SK-N-SH treated with all-trans-retinoic acid at 6 μM for 48 hours (cell line): ENCODE results near the gene NAA60.

ENCODE experiments used
- ATAC-seq: fragments of 200-7000 bp; cut with Tn5 transposase; 3 replicates; pipeline ENCODE4 v1.9.1; 2020; ENCODE audit warnings: mild to moderate bottlenecking, moderate library complexity
- ARNTL ChIP-seq: fragments of 450-650 bp; formaldehyde crosslinking; IDR thresholded peaks from 2 replicates; pipeline ENCODE4 v1.5.0; 2020; ENCODE audit warnings: low read depth, mild to moderate bottlenecking, moderate library complexity, borderline replicate concordance
- BACH2 ChIP-seq: fragments of 250-450 bp; sonication (Bioruptor Pico); IDR thresholded peaks from 2 replicates; pipeline ENCODE4 v1.9.0; 2021; ENCODE audit warnings: mild to moderate bottlenecking, borderline replicate concordance
- CREB5 ChIP-seq: fragments of 250-450 bp; sonication (Bioruptor Pico); IDR thresholded peaks from 2 replicates; pipeline ENCODE4 v1.5.1; 2020; ENCODE audit warnings: low read depth, mild to moderate bottlenecking, moderate library complexity
- CSDC2 ChIP-seq: fragments of 250-450 bp; sonication (Bioruptor Pico); IDR thresholded peaks from 2 replicates; pipeline ENCODE4 v1.5.0; 2020; ENCODE audit warnings: mild to moderate bottlenecking, moderate library complexity
- ESRRG ChIP-seq: fragments of 250-450 bp; sonication (Bioruptor Pico); IDR thresholded peaks from 2 replicates; pipeline ENCODE4 v1.6.1; 2021; ENCODE audit warnings: mild to moderate bottlenecking
- GLIS3 ChIP-seq: fragments of 250-450 bp; sonication (Bioruptor Pico); IDR thresholded peaks from 2 replicates; pipeline ENCODE4 v1.5.0; 2020; ENCODE audit warnings: mild to moderate bottlenecking, moderate library complexity
- ISL1 ChIP-seq: fragments of 250-450 bp; sonication (Bioruptor Pico); IDR thresholded peaks from 2 replicates; pipeline ENCODE4 v2.1.2; 2022; ENCODE audit warnings: mild to moderate bottlenecking, moderate library complexity
- PATZ1 ChIP-seq: fragments of 250-450 bp; sonication (Bioruptor Pico); IDR thresholded peaks from 2 replicates; pipeline ENCODE4 v1.8.0; 2020; ENCODE audit warnings: mild to moderate bottlenecking, moderate library complexity, borderline replicate concordance
- PPARA ChIP-seq: fragments of 250-450 bp; sonication (Bioruptor Pico); IDR thresholded peaks from 2 replicates; pipeline ENCODE4 v1.5.0; 2020; ENCODE audit warnings: mild to moderate bottlenecking, borderline replicate concordance
- RARB ChIP-seq: fragments of 250-450 bp; sonication (Bioruptor Pico); IDR thresholded peaks from 2 replicates; pipeline ENCODE4 v1.8.0; 2021; ENCODE audit warnings: mild to moderate bottlenecking, moderate library complexity
- SNAI2 ChIP-seq: fragments of 250-450 bp; sonication (Bioruptor Pico); IDR thresholded peaks from 2 replicates; pipeline ENCODE4 v1.5.0; 2020; ENCODE audit warnings: mild to moderate bottlenecking, moderate library complexity
- TCF4 ChIP-seq: fragments of 250-450 bp; sonication (Bioruptor Pico); IDR thresholded peaks from 2 replicates; pipeline ENCODE4 v1.8.0; 2021; ENCODE audit warnings: mild to moderate bottlenecking, moderate library complexity, borderline replicate concordance
- TOX ChIP-seq: fragments of 250-450 bp; sonication (Bioruptor Pico); IDR thresholded peaks from 2 replicates; pipeline ENCODE4 v1.8.0; 2021; ENCODE audit warnings: mild to moderate bottlenecking, moderate library complexity, borderline replicate concordance
- TSHZ2 ChIP-seq: fragments of 250-450 bp; sonication (Bioruptor Pico); IDR thresholded peaks from 2 replicates; pipeline ENCODE4 v1.5.0; 2020; ENCODE audit warnings: mild to moderate bottlenecking, moderate library complexity
- ZC3H10 ChIP-seq: fragments of 250-450 bp; sonication (Bioruptor Pico); IDR thresholded peaks from 2 replicates; pipeline ENCODE4 v1.5.1; 2021; ENCODE audit warnings: mild to moderate bottlenecking, moderate library complexity
- ZFP3 ChIP-seq: fragments of 250-450 bp; sonication (Bioruptor Pico); IDR thresholded peaks from 2 replicates; pipeline ENCODE4 v1.5.0; 2020; ENCODE audit warnings: mild to moderate bottlenecking, moderate library complexity
- ZFP30 ChIP-seq: fragments of 450-650 bp; formaldehyde crosslinking; IDR thresholded peaks from 2 replicates; pipeline ENCODE4 v1.5.0; 2022; ENCODE audit warnings: mild to moderate bottlenecking, moderate library complexity
- ZNF565 ChIP-seq: fragments of 450-650 bp; formaldehyde crosslinking; conservative IDR thresholded peaks from 2 replicates; pipeline ENCODE4 v1.5.0; 2020; ENCODE audit warnings: low read depth, mild to moderate bottlenecking, moderate library complexity
- ZNF70 ChIP-seq: fragments of 450-650 bp; formaldehyde crosslinking; IDR thresholded peaks from 2 replicates; pipeline ENCODE4 v1.5.0; 2020; ENCODE audit warnings: mild to moderate bottlenecking, moderate library complexity
- ZNF8 ChIP-seq: fragments of 450-650 bp; formaldehyde crosslinking; IDR thresholded peaks from 2 replicates; pipeline ENCODE4 v1.5.0; 2020; ENCODE audit warnings: mild to moderate bottlenecking, moderate library complexity
- TF ChIP-seq, protein P1 (sequence below): fragments of 250-450 bp; sonication (Bioruptor Pico); IDR thresholded peaks from 2 replicates; pipeline ENCODE4 v1.5.1; 2021; ENCODE audit warnings: mild to moderate bottlenecking, moderate library complexity

NAA60 gene

GRCh38 chr16:3528406-3528805 lies 84.9 kb downstream of the NAA60 start:
- TF ChIP-seq ZNF70 (CRISPR knock-in tag) (no peak), ISL1 (CRISPR knock-in tag) (no peak), TCF4 (CRISPR knock-in tag) (no peak), ZNF8 (CRISPR knock-in tag) (no peak), SNAI2 (CRISPR knock-in tag) (no peak), CREB5 (CRISPR knock-in tag) (no peak), ZFP3 (CRISPR knock-in tag) (no peak), CSDC2 (CRISPR knock-in tag) (no peak), TSHZ2 (CRISPR knock-in tag) (no peak), ESRRG (CRISPR knock-in tag) (no peak), RARB (CRISPR knock-in tag) (no peak), BACH2 (CRISPR knock-in tag) (no peak), ZNF565 (CRISPR knock-in tag) (no peak), ZFP30 (no peak), TOX (no peak)
- TF ChIP-seq, protein P1, sequence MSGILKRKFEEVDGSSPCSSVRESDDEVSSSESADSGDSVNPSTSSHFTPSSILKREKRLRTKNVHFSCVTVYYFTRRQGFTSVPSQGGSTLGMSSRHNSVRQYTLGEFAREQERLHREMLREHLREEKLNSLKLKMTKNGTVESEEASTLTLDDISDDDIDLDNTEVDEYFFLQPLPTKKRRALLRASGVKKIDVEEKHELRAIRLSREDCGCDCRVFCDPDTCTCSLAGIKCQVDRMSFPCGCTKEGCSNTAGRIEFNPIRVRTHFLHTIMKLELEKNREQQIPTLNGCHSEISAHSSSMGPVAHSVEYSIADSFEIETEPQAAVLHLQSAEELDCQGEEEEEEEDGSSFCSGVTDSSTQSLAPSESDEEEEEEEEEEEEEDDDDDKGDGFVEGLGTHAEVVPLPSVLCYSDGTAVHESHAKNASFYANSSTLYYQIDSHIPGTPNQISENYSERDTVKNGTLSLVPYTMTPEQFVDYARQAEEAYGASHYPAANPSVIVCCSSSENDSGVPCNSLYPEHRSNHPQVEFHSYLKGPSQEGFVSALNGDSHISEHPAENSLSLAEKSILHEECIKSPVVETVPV (CRISPR knock-in tag), result no peak
- no peak for ATAC-seq

DNA sequence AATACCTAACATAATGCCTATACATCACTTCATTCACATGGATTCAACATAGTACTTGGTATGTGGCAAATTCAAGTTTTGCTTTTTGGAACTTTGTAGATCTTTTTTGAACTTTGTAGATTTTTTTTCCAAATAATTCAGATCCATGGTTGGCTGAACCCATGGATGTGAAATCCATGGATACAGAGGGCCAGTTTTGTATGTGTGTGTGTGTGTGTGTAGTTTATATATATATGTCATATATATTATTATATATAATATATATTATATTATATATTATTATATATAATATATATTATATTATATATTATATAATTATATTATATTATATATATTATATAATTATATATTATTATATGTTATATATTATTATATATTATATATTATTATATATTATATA lies 85.7 kb downstream of the NAA60 start:
- ATAC-seq, result no peak
- no peak for TF ChIP-seq ZFP3 (CRISPR knock-in tag)
- no peak for TF ChIP-seq PATZ1
- no peak for TF ChIP-seq CSDC2 (CRISPR knock-in tag)
- no peak for TF ChIP-seq TOX
- no peak for TF ChIP-seq PPARA (CRISPR knock-in tag)
- no peak for TF ChIP-seq ZC3H10
- no peak for TF ChIP-seq CREB5 (CRISPR knock-in tag)
- TF ChIP-seq TSHZ2 (CRISPR knock-in tag), result no peak
- no peak for TF ChIP-seq GLIS3 (CRISPR knock-in tag)
- no peak for TF ChIP-seq SNAI2 (CRISPR knock-in tag)
- TF ChIP-seq ISL1 (CRISPR knock-in tag), result no peak
- no peak for TF ChIP-seq RARB (CRISPR knock-in tag)
- TF ChIP-seq ESRRG (CRISPR knock-in tag), result no peak
- TF ChIP-seq ZNF565 (CRISPR knock-in tag), result no peak
- no peak for TF ChIP-seq TCF4 (CRISPR knock-in tag)
- TF ChIP-seq ZFP30, result no peak
- no peak for TF ChIP-seq ARNTL (CRISPR knock-in tag)
- TF ChIP-seq BACH2 (CRISPR knock-in tag), result no peak
- TF ChIP-seq ZNF8 (CRISPR knock-in tag), result no peak
- TF ChIP-seq ZNF70 (CRISPR knock-in tag), result no peak
